ENCODE results near the gene OTUD3. TPM values are rescaled to one million over a fixed set of nuclear protein-coding genes. Genes with fewer than 3 reads are reported as not detected.

The OTUD3 gene, protein sequence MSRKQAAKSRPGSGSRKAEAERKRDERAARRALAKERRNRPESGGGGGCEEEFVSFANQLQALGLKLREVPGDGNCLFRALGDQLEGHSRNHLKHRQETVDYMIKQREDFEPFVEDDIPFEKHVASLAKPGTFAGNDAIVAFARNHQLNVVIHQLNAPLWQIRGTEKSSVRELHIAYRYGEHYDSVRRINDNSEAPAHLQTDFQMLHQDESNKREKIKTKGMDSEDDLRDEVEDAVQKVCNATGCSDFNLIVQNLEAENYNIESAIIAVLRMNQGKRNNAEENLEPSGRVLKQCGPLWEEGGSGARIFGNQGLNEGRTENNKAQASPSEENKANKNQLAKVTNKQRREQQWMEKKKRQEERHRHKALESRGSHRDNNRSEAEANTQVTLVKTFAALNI
- 3.0 and 4.5 TPM in 2 replicates for total RNA-seq (2014; rRNA removed; shearing (Covaris generic))

GRCh38 chr1:19882111-19883071 lies at the start of gene OTUD3:
TSS of gene OTUD3 (plus strand) at chr1:19882395. CDS start at chr1:19882514, 119 bp downstream.

DNA sequence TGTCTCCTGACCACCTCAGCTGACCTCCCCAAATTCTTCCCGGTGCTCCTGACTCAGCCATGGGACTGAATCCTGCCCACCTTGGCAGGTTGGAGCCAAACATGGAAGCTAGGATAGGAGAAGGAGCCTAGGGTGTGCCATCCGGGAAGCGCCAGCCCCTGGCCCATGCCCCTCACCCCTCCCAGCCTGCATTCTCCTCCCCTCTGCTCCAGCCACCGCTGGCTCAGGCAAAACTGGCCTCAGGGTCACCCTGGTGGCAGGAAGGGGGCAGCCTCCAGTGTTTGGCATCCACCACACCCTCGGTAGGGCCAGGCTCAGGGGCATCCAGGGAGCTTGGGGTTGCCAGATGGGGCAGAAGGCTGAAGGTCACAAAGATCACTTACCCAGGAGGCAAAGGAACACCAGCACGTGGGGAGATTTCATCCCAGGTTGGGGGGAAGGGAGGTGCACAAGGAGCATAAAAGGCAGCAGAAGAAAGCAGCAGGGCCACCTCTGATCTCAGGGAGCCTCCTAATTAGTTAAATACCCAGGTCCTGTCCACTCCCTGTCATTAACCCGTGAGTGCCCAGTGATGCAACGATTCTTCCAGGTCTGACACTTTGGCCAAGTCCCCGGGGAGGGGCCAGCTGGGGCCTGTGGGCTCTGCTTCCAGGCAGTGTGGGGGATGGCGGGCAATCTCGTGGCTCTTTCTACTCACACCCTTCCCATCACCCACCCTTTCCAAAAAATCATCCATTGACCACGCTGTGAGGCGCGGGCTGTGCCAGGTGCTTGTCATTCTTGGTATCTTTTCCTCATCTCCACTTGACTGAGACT lies 41.1 kb downstream of the OTUD3 start, which contains the start of gene PLA2G2E:
Gene PLA2G2E (minus strand): TSS at position 481 of the 816 bp plus-strand sequence. CDS start 58 bp downstream, at position 423.

Other genes starting within 250 kb of the OTUD3 start
- 42.2 and 47.6 TPM in 2 replicates for gene NBL1, start 238.1 kb upstream of the OTUD3 start, total RNA-seq (2014; rRNA removed; shearing (Covaris generic))
- 0.15 and 0.27 TPM in 2 replicates for gene HTR6, start 217.5 kb upstream of the OTUD3 start, total RNA-seq (2014; rRNA removed; shearing (Covaris generic))
- 15.9 and 17.8 TPM in 2 replicates for gene TMCO4, start 82.5 kb upstream of the OTUD3 start, total RNA-seq (2014; rRNA removed; shearing (Covaris generic))
- not detected in 2 replicates for gene RNF186, start 67.1 kb upstream of the OTUD3 start, total RNA-seq (2014; rRNA removed; shearing (Covaris generic))
- not detected in 2 replicates for gene PLA2G2E, start 41.2 kb downstream of the OTUD3 start, total RNA-seq (2014; rRNA removed; shearing (Covaris generic))
- 0.21 TPM in 1 of 2 replicates, not detected in the other for gene PLA2G2A, start 97.2 kb downstream of the OTUD3 start, total RNA-seq (2014; rRNA removed; shearing (Covaris generic))
- gene PLA2G5, start 187.8 kb downstream of the OTUD3 start, total RNA-seq (2014; rRNA removed; shearing (Covaris generic)): not detected in 2 replicates
- not detected in 2 replicates for gene PLA2G2D, start 237.1 kb downstream of the OTUD3 start, total RNA-seq (2014; rRNA removed; shearing (Covaris generic))